Ammon's horn (tissue), 1 donor: ENCODE data around the gene OSR1.
"Not testable (repeated sequence)": the region's sequence is repeated elsewhere in the genome, so short reads cannot be mapped to it uniquely, and the experiment has no call there.

ENCODE experiments used
- DNase-seq: peaks from one replicate; pipeline ENCODE4 v3.0.0-alpha.2; 2016; ENCODE audit warnings: low spot score

Gene OSR1

GRCh38 chr2:19331450-19331849 is 27.0 kb downstream of the OSR1 start:
- no peak for DNase-seq

GRCh38 chr2:19330436-19330835 is 28.0 kb downstream of the OSR1 start:
- DNase-seq: no peak

- DNase-seq: no peak
These were observed 29.0 kb downstream of the OSR1 start for GRCh38 chr2:19329445-19329844.

- DNase-seq: no peak
These were observed 30.9 kb downstream of the OSR1 start for GRCh38 chr2:19327496-19327895.

- no peak for DNase-seq
These were observed 36.5 kb downstream of the OSR1 start for GRCh38 chr2:19321946-19322345.

- DNase-seq: no peak
These were observed 37.6 kb downstream of the OSR1 start for GRCh38 chr2:19320813-19321212.

- DNase-seq: no peak
These were observed 38.7 kb downstream of the OSR1 start for GRCh38 chr2:19319698-19320097.

GRCh38 chr2:19319064-19319463 is 39.4 kb downstream of the OSR1 start:
- no peak for DNase-seq

- no peak for DNase-seq
These were observed 44.9 kb downstream of the OSR1 start for GRCh38 chr2:19313553-19313952.

GRCh38 chr2:19312949-19313348 is 45.5 kb downstream of the OSR1 start:
- DNase-seq: no peak

- DNase-seq: not testable (repeated sequence)
These were observed 52.4 kb downstream of the OSR1 start for GRCh38 chr2:19306065-19306464.

GRCh38 chr2:19305400-19306055 is 52.9 kb downstream of the OSR1 start:
- not testable (repeated sequence) for DNase-seq

- DNase-seq: no peak
These were observed 56.7 kb downstream of the OSR1 start for GRCh38 chr2:19301706-19302105.
